ENCODE results near the gene PLEKHG2.

PLEKHG2 gene

GRCh38 chr19:39412100-39412866 is at the start of gene PLEKHG2:
PLEKHG2 (plus strand) TSS chr19:39412669; CDS start chr19:39414087, 1,418 bp downstream.
- ChIA-PET CTCF (interaction anchor here (0.7 to 2.3 kb wide), 19 partner anchors 9 to 358 kb away, joined by 3 to 103 read pairs (median 6); partner anchors contain the start of genes MED29, PAF1 and SAMD4B), POLR2A (interaction anchor here (0.7 to 2.3 kb wide), 6 partner anchors 9 to 100 kb away, joined by 3 to 23 read pairs (median 4); partner anchors contain the start of gene RPS16)
- peak; percentile 98 for DNase-seq (ENCODE audit: extremely low spot score)
- TF ChIP-seq CTCF (IDR thresholded peaks at IDR 0.05; ENCODE audit: control extremely low read depth, extremely low read depth, low read depth, missing control alignments): peak; percentile 88

GRCh38 chr19:39362682-39363657 is 49.5 kb upstream of the PLEKHG2 start:
- no peak for DNase-seq (ENCODE audit: extremely low spot score)
- POLR2A ChIA-PET: interaction anchor here (0.6 kb wide), 1 partner anchor 59 kb away, joined by 3 read pairs; no protein-coding TSS in a partner anchor
- CTCF ChIA-PET: interaction anchor here (1.0 to 2.0 kb wide), 5 partner anchors 12 to 36 kb away, joined by 3 to 8 read pairs (median 3); partner anchors contain the start of gene SAMD4B
- no peak for TF ChIP-seq CTCF (IDR thresholded peaks at IDR 0.05; ENCODE audit: control extremely low read depth, extremely low read depth, low read depth, missing control alignments)

- DNase-seq (ENCODE audit: extremely low spot score): no peak
- TF ChIP-seq CTCF (IDR thresholded peaks at IDR 0.05; ENCODE audit: control extremely low read depth, extremely low read depth, low read depth, missing control alignments): no peak
- CTCF ChIA-PET: no interaction called here
- POLR2A ChIA-PET: no interaction called here
Measured at GRCh38 chr19:39363901-39364457, 48.5 kb upstream of the PLEKHG2 start.

GRCh38 chr19:39365531-39365930 is 46.9 kb upstream of the PLEKHG2 start:
- DNase-seq (ENCODE audit: extremely low spot score): no peak
- CTCF ChIA-PET: interaction anchor here (2.1 kb wide), 1 partner anchor 167 kb away, joined by 4 read pairs; the partner anchor contains the start of gene EID2B
- no peak for TF ChIP-seq CTCF (IDR thresholded peaks at IDR 0.05; ENCODE audit: control extremely low read depth, extremely low read depth, low read depth, missing control alignments)
- POLR2A ChIA-PET: no interaction called here

GRCh38 chr19:39369200-39369599 is 43.3 kb upstream of the PLEKHG2 start:
- DNase-seq (ENCODE audit: extremely low spot score): no peak
- no peak for TF ChIP-seq CTCF (IDR thresholded peaks at IDR 0.05; ENCODE audit: control extremely low read depth, extremely low read depth, low read depth, missing control alignments)
- POLR2A ChIA-PET: interaction anchor here (0.6 kb wide), 1 partner anchor 11 kb away, joined by 3 read pairs; no protein-coding TSS in a partner anchor
- CTCF ChIA-PET: interaction anchor here (1.0 to 2.4 kb wide), 4 partner anchors 10 to 29 kb away, joined by 3 to 9 read pairs (median 6); no protein-coding TSS in a partner anchor

Measured in GM10248 (cell line).